HepG2 (cell line): ENCODE measurements around the gene NDC80. TPM values are rescaled to one million over a fixed set of nuclear protein-coding genes. Genes with fewer than 3 reads are reported as not detected.
A peak's percentile ranks its signal among the peaks of the same experiment; 100 is the strongest.

ENCODE experiments used
- CBX5 ChIP-seq: sonication (generic); formaldehyde crosslinking; IDR thresholded peaks from 2 replicates; pipeline ENCODE4 v1.4.0; 2020; ENCODE audit warnings: missing genetic modification reagents, borderline replicate concordance
- EP300 ChIP-seq, 3 experiments: sonication (generic) in 1 of 3; formaldehyde crosslinking in 1 of 3; IDR thresholded peaks; 2 replicates each; pipeline versions ENCODE4 v1.5.1 to v1.6.1; 2011 to 2020; ENCODE audit warnings: low read depth in 2 of 3, low read length in 2 of 3, borderline replicate concordance in 1 of 3, improper control_type of control experiment in 1 of 3, mild to moderate bottlenecking in 1 of 3, missing genetic modification reagents in 1 of 3, moderate library complexity in 1 of 3
- JARID2 ChIP-seq: sonication (generic); formaldehyde crosslinking; IDR thresholded peaks from 2 replicates; pipeline ENCODE4 v1.8.1; 2023; ENCODE audit warnings: missing genetic modification reagents, inconsistent platforms; ENCODE audit not compliant: insufficient replicate concordance
- NCOA2 ChIP-seq: sonication (generic); formaldehyde crosslinking; IDR thresholded peaks from 2 replicates; pipeline ENCODE4 v1.8.0; 2022; ENCODE audit warnings: inconsistent platforms
- PAF1 ChIP-seq: IDR thresholded peaks from 2 replicates; pipeline ENCODE4 v1.6.1; 2016; ENCODE audit warnings: missing genetic modification reagents, missing compliant biosample characterization
- PRPF4 ChIP-seq: fragments of 200-400 bp; formaldehyde crosslinking; IDR thresholded peaks from 2 replicates; pipeline ENCODE4 v1.6.1; 2016; ENCODE audit warnings: low read length, low read depth; ENCODE audit not compliant: poor library complexity, severe bottlenecking
- REST ChIP-seq, 2 experiments: IDR thresholded peaks; 2 replicates each; pipeline ENCODE4 v1.6.1; 2011 to 2012; ENCODE audit warnings: low read length in 2 of 2, borderline replicate concordance in 1 of 2, low read depth in 1 of 2, mild to moderate bottlenecking in 1 of 2, moderate library complexity in 1 of 2
- SIN3A ChIP-seq: IDR thresholded peaks from 2 replicates; pipeline ENCODE4 v1.6.1; 2011; ENCODE audit warnings: low read depth, mild to moderate bottlenecking, control low read depth, low read length, borderline replicate concordance
- TGIF2 ChIP-seq: IDR thresholded peaks from 2 replicates; pipeline ENCODE4 v1.6.1; 2016; ENCODE audit warnings: control low read depth, missing compliant biosample characterization
- ZBTB46 ChIP-seq: sonication (generic); formaldehyde crosslinking; IDR thresholded peaks from 2 replicates; pipeline ENCODE4 v1.4.0; 2020; ENCODE audit warnings: mild to moderate bottlenecking, missing genetic modification reagents, borderline replicate concordance
- ZFP82 ChIP-seq: sonication (generic); formaldehyde crosslinking; IDR thresholded peaks from 2 replicates; pipeline ENCODE4 v1.5.1; 2020; ENCODE audit warnings: mild to moderate bottlenecking, missing genetic modification reagents, borderline replicate concordance
- ZNF543 ChIP-seq: sonication (generic); formaldehyde crosslinking; IDR thresholded peaks from 2 replicates; pipeline ENCODE4 v1.4.0; 2020; ENCODE audit warnings: mild to moderate bottlenecking, missing genetic modification reagents
- ZNF557 ChIP-seq: sonication (generic); formaldehyde crosslinking; IDR thresholded peaks from 2 replicates; pipeline ENCODE4 v1.4.0; 2020; ENCODE audit warnings: missing genetic modification reagents
- polyA plus RNA-seq, 8 experiments: library from polyadenylated mRNA; depleted of rRNA in 3 of 8; stranded (reverse) in 7 of 8; unstranded in 1 of 8; fragments of >200 nt; fragmentation: Illumina TruSeq in 4 of 8; extraction: Trizol in 4 of 8; gene quantifications; 2 replicates each; pipeline versions ENCODE4 v1.2.1 to v1.2.3, GENCODE V29; 2011 to 2016; ENCODE audit warnings: low read depth in 4 of 8, missing spikeins in 1 of 8, mixed read lengths in 1 of 8; ENCODE audit not compliant: insufficient read depth in 1 of 8
- total RNA-seq, 5 experiments: library from RNA; depleted of rRNA; stranded (reverse); fragments of >200 nt; fragmentation: Illumina TruSeq; extraction: Trizol; gene quantifications; 2 replicates each; pipeline ENCODE4 v1.2.3, GENCODE V29; 2016; ENCODE audit warnings: low read depth in 1 of 5
- TF ChIP-seq, protein P1 (sequence below): sonication (generic); formaldehyde crosslinking; IDR thresholded peaks from 2 replicates; pipeline ENCODE4 v1.5.0; 2020; ENCODE audit warnings: missing genetic modification reagents, mild to moderate bottlenecking, borderline replicate concordance
- TF ChIP-seq, protein P2 (sequence below): sonication (generic); formaldehyde crosslinking; IDR thresholded peaks from 2 replicates; pipeline ENCODE4 v1.4.0; 2020; ENCODE audit warnings: missing genetic modification reagents
- TF ChIP-seq, protein P3 (sequence below): sonication (generic); formaldehyde crosslinking; IDR thresholded peaks from 2 replicates; pipeline ENCODE4 v1.5.1; 2020; ENCODE audit warnings: missing genetic modification reagents, mild to moderate bottlenecking, borderline replicate concordance

Gene NDC80
- total and polyA plus RNA-seq, 2 of the 13 experiments (the other 11 are each of a cell fraction or from before 2014, with no cell fraction given) = 9.6 to 33.0 TPM

- TF ChIP-seq ZBTB46 (CRISPR knock-in tag) = no peak
- no peak for TF ChIP-seq ZNF543 (CRISPR knock-in tag)
- no peak for TF ChIP-seq JARID2 (CRISPR knock-in tag)
- TF ChIP-seq, protein P1, sequence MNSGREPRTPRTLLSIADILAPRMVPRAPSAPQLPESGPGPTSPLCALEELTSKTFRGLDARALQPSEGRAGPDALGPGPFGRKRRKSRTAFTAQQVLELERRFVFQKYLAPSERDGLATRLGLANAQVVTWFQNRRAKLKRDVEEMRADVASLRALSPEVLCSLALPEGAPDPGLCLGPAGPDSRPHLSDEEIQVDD = no peak
- peak; percentile 27; the same call in 1 of the 2 replicates for TF ChIP-seq NCOA2 (CRISPR knock-in tag)
- no peak for TF ChIP-seq ZNF557 (CRISPR knock-in tag)
- no peak for TF ChIP-seq PAF1
- TF ChIP-seq, protein P2, sequence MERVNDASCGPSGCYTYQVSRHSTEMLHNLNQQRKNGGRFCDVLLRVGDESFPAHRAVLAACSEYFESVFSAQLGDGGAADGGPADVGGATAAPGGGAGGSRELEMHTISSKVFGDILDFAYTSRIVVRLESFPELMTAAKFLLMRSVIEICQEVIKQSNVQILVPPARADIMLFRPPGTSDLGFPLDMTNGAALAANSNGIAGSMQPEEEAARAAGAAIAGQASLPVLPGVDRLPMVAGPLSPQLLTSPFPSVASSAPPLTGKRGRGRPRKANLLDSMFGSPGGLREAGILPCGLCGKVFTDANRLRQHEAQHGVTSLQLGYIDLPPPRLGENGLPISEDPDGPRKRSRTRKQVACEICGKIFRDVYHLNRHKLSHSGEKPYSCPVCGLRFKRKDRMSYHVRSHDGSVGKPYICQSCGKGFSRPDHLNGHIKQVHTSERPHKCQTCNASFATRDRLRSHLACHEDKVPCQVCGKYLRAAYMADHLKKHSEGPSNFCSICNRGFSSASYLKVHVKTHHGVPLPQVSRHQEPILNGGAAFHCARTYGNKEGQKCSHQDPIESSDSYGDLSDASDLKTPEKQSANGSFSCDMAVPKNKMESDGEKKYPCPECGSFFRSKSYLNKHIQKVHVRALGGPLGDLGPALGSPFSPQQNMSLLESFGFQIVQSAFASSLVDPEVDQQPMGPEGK (CRISPR knock-in tag) = no peak
- TF ChIP-seq, protein P3, sequence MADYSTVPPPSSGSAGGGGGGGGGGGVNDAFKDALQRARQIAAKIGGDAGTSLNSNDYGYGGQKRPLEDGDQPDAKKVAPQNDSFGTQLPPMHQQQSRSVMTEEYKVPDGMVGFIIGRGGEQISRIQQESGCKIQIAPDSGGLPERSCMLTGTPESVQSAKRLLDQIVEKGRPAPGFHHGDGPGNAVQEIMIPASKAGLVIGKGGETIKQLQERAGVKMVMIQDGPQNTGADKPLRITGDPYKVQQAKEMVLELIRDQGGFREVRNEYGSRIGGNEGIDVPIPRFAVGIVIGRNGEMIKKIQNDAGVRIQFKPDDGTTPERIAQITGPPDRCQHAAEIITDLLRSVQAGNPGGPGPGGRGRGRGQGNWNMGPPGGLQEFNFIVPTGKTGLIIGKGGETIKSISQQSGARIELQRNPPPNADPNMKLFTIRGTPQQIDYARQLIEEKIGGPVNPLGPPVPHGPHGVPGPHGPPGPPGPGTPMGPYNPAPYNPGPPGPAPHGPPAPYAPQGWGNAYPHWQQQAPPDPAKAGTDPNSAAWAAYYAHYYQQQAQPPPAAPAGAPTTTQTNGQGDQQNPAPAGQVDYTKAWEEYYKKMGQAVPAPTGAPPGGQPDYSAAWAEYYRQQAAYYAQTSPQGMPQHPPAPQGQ = no peak
- 0 out of 2 replicates have a peak, but pooled peaks have one; percentile 74 for TF ChIP-seq ZFP82
- peak; percentile 97 for TF ChIP-seq SIN3A
- TF ChIP-seq REST (IDR thresholded peaks at IDR 0.05; ENCODE audit: borderline replicate concordance in 1 of 2, low read depth in 1 of 2, low read length in 2 of 2) = no peak
- TF ChIP-seq PRPF4 = no peak
- TF ChIP-seq CBX5 (CRISPR knock-in tag) = 0 out of 2 replicates have a peak, but pooled peaks have one; percentile 33
- TF ChIP-seq EP300 (IDR thresholded peaks at IDR 0.05; ENCODE audit: low read depth in 2 of 2, low read length in 2 of 2) = no peak
- no peak; the same call in 1 of the 2 replicates for TF ChIP-seq EP300 (CRISPR knock-in tag; IDR thresholded peaks at IDR 0.05; ENCODE audit: borderline replicate concordance)
- TF ChIP-seq TGIF2 (CRISPR knock-in tag) = peak; percentile 63; the same call in 1 of the 2 replicates
Measured at GRCh38 chr18:2571200-2572170, at the start of gene NDC80, which contains the start of gene METTL4 (continued).
